PC-3 (cell line): Measurements from ENCODE around the gene CHFR. TPM values are rescaled to one million over a fixed set of nuclear protein-coding genes. Genes with fewer than 3 reads are reported as not detected.
"Not testable (repeated sequence)": the region's sequence is repeated elsewhere in the genome, so short reads cannot be mapped to it uniquely, and the experiment has no call there.

Experiments used
- ATAC-seq: fragments of 200-7000 bp; cut with Tn5 transposase; 2 replicates; pipeline ENCODE4 v1.9.1; 2020; ENCODE audit warnings: mild to moderate bottlenecking, moderate library complexity
- BruUV-seq: library from RNA; stranded (reverse); fragments of 400-500 nt; replicated peaks from 2 replicates; lab custom pipeline; 2021; lab: Mats Ljungman, UMichigan
- CTCF ChIA-PET: fragments of 300-600 bp; sonication (Branson Sonifier 250); formaldehyde crosslinking; loops from one replicate; lab custom pipeline; 2022; ENCODE audit warnings: antibody characterized with exemption; lab: Charles Lee
- POLR2A ChIA-PET: fragments of 300-600 bp; sonication (Branson Sonifier 250); formaldehyde crosslinking; loops from one replicate; lab custom pipeline; 2022; ENCODE audit warnings: antibody characterized with exemption; ENCODE audit not compliant: unreplicated experiment; lab: Charles Lee
- DNase-seq: peaks from one replicate; pipeline ENCODE4 v3.0.0-alpha.2; 2015
- H2AFZ ChIP-seq: fragments of 300-600 bp; sonication (generic); 2 replicates; pipeline ENCODE4 v1.6.0; 2016; ENCODE audit warnings: antibody characterized with exemption, low read length
- H3F3A ChIP-seq: fragments of 300-600 bp; sonication (generic); one replicate; pipeline ENCODE4 v1.6.0; 2017; ENCODE audit warnings: antibody characterized with exemption, low read length, control low read depth, mild to moderate bottlenecking; ENCODE audit not compliant: unreplicated experiment
- H3K27ac ChIP-seq: fragments of 300-600 bp; sonication (generic); 2 replicates; pipeline ENCODE4 v1.5.1; 2016; ENCODE audit warnings: mild to moderate bottlenecking, low read length
- H3K27me3 ChIP-seq: fragments of 300-600 bp; sonication (generic); 2 replicates; pipeline ENCODE4 v1.6.1; 2016; ENCODE audit warnings: low read length, mixed read lengths
- H3K36me3 ChIP-seq: fragments of 300-600 bp; sonication (generic); 2 replicates; pipeline ENCODE4 v1.6.1; 2016; ENCODE audit warnings: low read depth, mixed run types, low read length, mixed read lengths
- H3K4me1 ChIP-seq: fragments of 300-600 bp; sonication (generic); 2 replicates; pipeline ENCODE4 v1.5.1; 2016; ENCODE audit warnings: low read length; ENCODE audit not compliant: insufficient read depth
- H3K4me2 ChIP-seq: fragments of 300-600 bp; sonication (generic); 2 replicates; pipeline ENCODE4 v1.6.0; 2016; ENCODE audit warnings: low read length
- H3K4me3 ChIP-seq: fragments of 300-600 bp; sonication (generic); 2 replicates; pipeline ENCODE4 v1.5.1; 2016; ENCODE audit warnings: mild to moderate bottlenecking, low read length, mixed read lengths
- H3K79me2 ChIP-seq: fragments of 300-600 bp; sonication (generic); 2 replicates; pipeline ENCODE4 v1.6.1; 2017; ENCODE audit warnings: low read length, mixed read lengths
- H3K9ac ChIP-seq: fragments of 300-600 bp; sonication (generic); 2 replicates; pipeline ENCODE4 v1.6.0; 2016; ENCODE audit warnings: mild to moderate bottlenecking, low read length
- H3K9me2 ChIP-seq: fragments of 300-600 bp; sonication (generic); replicated peaks from 2 replicates; pipeline ENCODE4 v1.6.1; 2016; ENCODE audit warnings: mixed run types, low read length, mixed read lengths
- H3K9me3 ChIP-seq: fragments of 300-600 bp; sonication (generic); 2 replicates; pipeline ENCODE4 v1.6.1; 2016; ENCODE audit warnings: low read length, mixed read lengths
- H4K20me1 ChIP-seq: fragments of 300-600 bp; sonication (generic); 2 replicates; pipeline ENCODE4 v1.6.1; 2016; ENCODE audit warnings: low read length, mixed read lengths
- CTCF ChIP-seq: fragments of 300-600 bp; sonication (generic); conservative IDR thresholded peaks from 2 replicates; pipeline ENCODE4 v1.5.1; 2017; ENCODE audit warnings: antibody characterized with exemption, low read depth, mild to moderate bottlenecking, low read length
- EZH2 ChIP-seq: fragments of 300-600 bp; sonication (generic); IDR thresholded peaks from one replicate; pipeline ENCODE4 v1.6.1; 2017; ENCODE audit warnings: antibody characterized with exemption, mild to moderate bottlenecking, low read length; ENCODE audit not compliant: unreplicated experiment
- EZH2phosphoT487 ChIP-seq: fragments of 300-600 bp; sonication (generic); IDR thresholded peaks from 2 replicates; pipeline ENCODE4 v1.6.1; 2018; ENCODE audit warnings: mild to moderate bottlenecking, antibody characterized with exemption, low read length, borderline replicate concordance
- intact Hi-C: fragments of 100-400 bp; cut with micrococcal nuclease; formaldehyde crosslinking; loops from 2 replicates; pipeline ENCODE4 v1.9.0; 2023
- total RNA-seq: library from RNA; depleted of rRNA; stranded (reverse); fragments of >200 nt; gene quantifications from 2 replicates; pipeline ENCODE4 v1.2.3, GENCODE V29; 2014

CHFR gene
- total RNA-seq, 1 experiment from 2014 or later, result 23.3 TPM

DNA sequence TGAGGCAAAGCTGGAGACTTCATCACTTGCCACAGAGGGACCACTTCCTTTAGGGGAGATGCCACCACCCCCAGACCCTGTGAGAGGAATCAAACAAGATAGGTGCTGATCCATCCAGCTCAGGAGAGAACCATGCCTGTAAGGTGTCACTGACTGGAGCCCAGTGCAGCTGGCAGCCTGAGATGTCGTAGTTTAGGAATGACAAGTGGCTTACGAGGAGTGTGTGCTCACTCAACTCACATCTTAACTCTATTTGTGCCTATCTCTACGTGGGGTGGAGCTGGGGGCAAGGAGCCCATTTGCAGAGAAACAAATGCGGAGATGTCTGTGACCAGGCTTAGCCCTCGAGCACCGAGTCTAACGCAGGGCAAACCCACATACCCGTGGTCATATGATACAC lies 25.8 kb downstream of the CHFR start:
- CTCF ChIA-PET, result no interaction called here
- intact Hi-C loops, result no loop called here
- H3F3A ChIP-seq, result no peaks in the 10 kb centered on the region
- H3K79me2 ChIP-seq, result no peaks in the 10 kb centered on the region
- H3K27me3 ChIP-seq, result no peaks in the 10 kb centered on the region
- DNase-seq, result no peak
- H3K4me1 ChIP-seq, result no peaks in the 10 kb centered on the region
- no peak overlapping the region for H3K4me3 ChIP-seq
- no peak for TF ChIP-seq EZH2phosphoT487
- TF ChIP-seq EZH2, result no peak
- TF ChIP-seq CTCF, result no peak
- POLR2A ChIA-PET, result no interaction called here
- no peak for ATAC-seq
- H3K9ac ChIP-seq, result no peak overlapping the region
- H2AFZ ChIP-seq, result no peak overlapping the region
- no TSS peak for BruUV-seq
- H3K27ac ChIP-seq, result no peak overlapping the region
- no peaks in the 10 kb centered on the region for H4K20me1 ChIP-seq
- peaks cover 32% of the 10 kb centered on the region for H3K36me3 ChIP-seq
- H3K4me2 ChIP-seq, result no peak overlapping the region
- H3K9me3 ChIP-seq, result no peaks in the 10 kb centered on the region
- H3K9me2 ChIP-seq, result no peaks in the 10 kb centered on the region

DNA sequence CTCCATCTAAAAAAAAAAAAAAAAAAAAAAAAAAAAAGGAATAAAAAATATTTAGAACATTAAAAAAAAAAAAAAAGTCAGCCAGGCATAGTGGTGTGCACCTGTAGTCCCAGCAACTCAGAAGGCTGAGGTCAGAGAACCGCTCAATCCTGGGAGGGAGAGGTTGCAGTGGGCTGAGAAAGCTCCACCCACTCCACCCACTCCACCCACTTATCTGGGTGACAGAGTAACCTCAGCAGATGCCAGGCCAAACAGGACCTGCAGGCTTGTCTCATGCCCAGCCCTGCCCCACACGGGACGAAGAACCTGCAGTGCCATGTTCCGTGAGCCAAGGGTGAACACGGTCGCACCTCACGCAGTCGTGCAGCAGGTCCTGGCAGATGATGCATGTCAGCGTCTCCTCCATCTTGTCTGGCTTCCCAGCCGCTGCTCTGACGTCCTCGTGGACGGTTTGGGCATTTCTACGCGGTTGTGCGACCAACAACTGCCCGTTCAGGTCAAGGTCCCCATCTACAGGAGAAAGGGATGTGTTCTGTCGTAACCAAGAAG lies 28.6 kb downstream of the CHFR start:
- ChIA-PET CTCF (no interaction called here), POLR2A (no interaction called here)
- no peak for TF ChIP-seq CTCF
- intact Hi-C loops, result no loop called here
- Histone ChIP-seq H3K27me3 (no peaks in the 10 kb centered on the region), H3F3A (no peaks in the 10 kb centered on the region), H3K4me2 (no peak overlapping the region), H3K36me3 (peaks cover 38% of the 10 kb centered on the region), H3K79me2 (no peaks in the 10 kb centered on the region), H3K9ac (no peak overlapping the region), H4K20me1 (no peaks in the 10 kb centered on the region), H3K27ac (no peak overlapping the region), H2AFZ (no peak overlapping the region), H3K4me1 (no peaks in the 10 kb centered on the region), H3K9me3 (no peaks in the 10 kb centered on the region), H3K4me3 (no peak overlapping the region), H3K9me2 (no peaks in the 10 kb centered on the region)
- DNase-seq (peak; percentile 14), ATAC-seq (peak; percentile 54)
- BruUV-seq, result no TSS peak

GRCh38 chr12:132857019-132857418 lies 30.4 kb downstream of the CHFR start:
- H3K27ac ChIP-seq, H3K4me3 ChIP-seq, H3K9me2 ChIP-seq, intact Hi-C loops, CTCF ChIA-PET, BruUV-seq, H3F3A ChIP-seq, H3K9me3 ChIP-seq, DNase-seq, H3K4me2 ChIP-seq, H3K27me3 ChIP-seq, ATAC-seq, H4K20me1 ChIP-seq, H3K9ac ChIP-seq, H3K79me2 ChIP-seq, POLR2A ChIA-PET, H3K4me1 ChIP-seq, H2AFZ ChIP-seq: not testable (repeated sequence)
- H3K36me3 ChIP-seq, result peaks cover 46% of the 10 kb centered on the region
